UCSD-AML1 (cell line): Measurements from ENCODE around the gene IGSF22.

Experiments used
- DNase-seq: peaks from one replicate; lab custom pipeline; 2025; ENCODE audit not compliant: unreplicated experiment; lab: John Stamatoyannopoulos, UW

The IGSF22 gene

DNA sequence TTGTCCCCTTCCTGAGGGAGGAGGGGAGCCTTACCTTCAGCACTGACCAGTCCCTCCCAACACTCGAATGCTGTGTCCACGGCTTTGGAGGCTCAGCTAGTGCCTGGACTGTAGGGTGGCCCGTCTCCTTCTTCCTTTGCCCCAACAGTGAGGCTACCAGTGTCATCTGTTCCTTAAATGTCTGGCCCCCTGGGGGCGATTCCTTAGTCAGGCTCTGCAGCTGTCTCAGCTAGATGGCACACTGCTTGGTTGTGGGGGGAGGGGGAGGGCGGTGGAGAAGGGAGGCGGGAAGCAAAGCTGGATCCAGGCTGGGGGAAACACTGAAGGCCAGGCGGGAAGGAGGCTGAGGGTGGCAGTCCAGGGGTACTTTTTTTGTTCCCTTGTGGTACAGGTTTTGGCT, at the start of gene IGSF22:
IGSF22 (minus strand) TSS at position 149 of the 400 bp plus-strand sequence. CDS start 1,952 bp downstream, outside the sequence.
- no peak for DNase-seq

- no peak for DNase-seq
Observed at GRCh38 chr11:18774801-18775200, 48.8 kb upstream of the IGSF22 start.

DNA sequence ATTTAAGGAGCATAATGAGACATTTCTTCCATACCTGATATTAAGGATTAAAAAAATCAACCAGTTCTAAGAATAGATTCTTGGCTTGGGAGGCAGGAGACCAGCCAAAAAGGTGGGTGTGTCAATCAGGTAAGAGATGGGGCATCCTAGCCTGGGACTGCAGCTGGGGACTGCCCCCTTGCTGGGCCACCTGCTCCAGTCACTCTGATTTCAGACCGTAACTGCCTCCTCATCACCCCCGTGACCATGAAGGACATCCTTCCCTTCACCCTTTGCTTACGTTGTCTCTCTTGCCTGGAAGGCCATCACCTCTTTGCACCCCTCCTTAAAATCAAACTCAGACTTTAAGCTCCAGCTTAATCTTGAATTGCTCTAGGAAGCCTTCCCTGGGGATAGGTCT, 47.7 kb upstream of the IGSF22 start:
- DNase-seq, result no peak

DNA sequence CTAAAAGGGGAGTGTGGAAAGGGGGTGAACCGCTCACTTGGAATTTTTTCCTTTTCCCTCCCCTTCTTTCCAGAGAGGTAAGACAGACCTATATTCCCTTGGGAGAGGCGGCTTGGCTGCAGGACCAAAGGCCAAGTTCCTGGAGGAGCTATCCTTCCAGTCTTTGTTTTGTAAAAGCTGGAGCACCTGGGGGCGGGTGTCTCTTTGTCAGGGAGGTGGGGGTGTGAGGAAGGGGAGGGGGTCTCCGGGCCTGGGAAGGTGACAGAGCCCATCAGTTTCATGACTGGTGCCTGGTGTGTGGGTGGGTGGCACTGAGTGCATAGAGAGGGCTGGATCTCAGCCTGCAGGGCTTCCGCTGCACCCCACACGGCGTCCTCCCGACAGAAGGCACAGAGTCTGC, 47.1 kb upstream of the IGSF22 start:
- DNase-seq, result no peak

DNA sequence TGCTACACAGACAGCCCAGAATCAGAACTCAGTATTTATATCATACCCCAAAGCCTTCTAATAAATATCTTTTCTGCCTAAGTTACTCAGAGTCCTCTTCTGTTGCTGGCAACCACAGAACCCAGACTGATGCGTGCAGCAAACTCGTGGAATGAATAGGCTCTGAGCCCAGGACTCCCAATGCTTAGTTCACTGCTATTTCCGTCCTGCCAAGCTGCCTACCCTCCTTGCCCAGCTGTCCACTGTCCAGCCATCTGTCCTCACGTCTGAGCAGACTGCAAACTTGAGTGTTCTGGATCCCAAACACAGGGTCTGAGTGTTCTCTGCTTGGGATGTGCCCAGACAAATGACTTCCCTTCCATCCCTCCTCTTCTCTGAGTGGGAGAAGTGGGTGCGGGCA, 46.2 kb upstream of the IGSF22 start:
- no peak for DNase-seq

- DNase-seq, result no peak
Observed at GRCh38 chr11:18771266-18772035, 45.5 kb upstream of the IGSF22 start.

DNA sequence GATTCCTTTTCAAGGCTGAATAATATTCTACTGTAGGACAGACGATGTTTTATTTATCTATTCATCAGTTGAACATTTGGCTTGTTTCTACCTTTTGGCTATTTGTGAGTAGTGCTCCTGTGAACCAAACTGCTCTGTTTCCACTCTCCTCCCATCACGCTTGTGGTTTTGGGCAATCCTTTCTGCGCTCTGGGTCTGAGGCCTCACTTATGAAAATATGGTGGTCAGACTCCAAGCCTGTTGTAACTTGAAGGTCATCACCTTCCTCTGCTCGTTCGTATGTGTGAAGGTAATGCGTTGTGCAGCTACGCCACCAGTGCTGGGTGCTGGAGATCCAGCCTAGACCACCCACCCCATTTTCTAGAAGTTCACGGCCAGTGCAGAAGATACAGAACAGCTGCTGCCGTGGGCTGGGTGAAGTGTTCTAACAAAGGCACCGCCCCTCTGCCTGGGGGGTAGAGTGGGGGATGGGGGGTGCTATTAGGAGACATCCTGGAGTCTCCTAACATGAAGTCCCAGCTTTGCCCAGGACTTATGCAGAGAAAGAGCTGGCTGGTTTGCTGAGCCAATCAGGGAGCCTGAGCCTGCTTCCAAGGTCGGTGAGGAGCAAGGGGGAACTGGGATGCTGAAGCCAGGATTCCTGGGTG, 44.6 kb upstream of the IGSF22 start:
- no peak for DNase-seq

GRCh38 chr11:18769802-18770456, 43.9 kb upstream of the IGSF22 start:
- DNase-seq, result no peak

DNA sequence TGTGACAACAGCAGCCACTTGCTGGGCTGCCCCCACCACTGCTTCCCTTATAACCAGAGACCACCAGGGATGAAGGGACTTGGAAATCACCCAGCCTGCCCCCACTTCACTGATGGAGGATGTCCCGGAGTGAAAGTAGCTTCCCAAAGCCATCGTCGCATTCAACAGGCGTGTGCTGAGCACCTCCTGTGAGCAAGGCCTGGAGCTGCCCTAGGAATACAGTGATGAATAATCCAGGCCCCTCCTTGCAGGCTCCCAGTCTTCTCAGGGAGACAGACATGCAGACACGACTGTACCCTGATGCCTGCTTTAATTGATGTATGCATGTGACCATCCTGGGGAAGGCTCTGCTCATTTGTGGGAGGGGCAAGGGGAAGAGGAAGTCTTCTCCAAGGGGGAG, 43.0 kb upstream of the IGSF22 start:
- no peak for DNase-seq

DNA sequence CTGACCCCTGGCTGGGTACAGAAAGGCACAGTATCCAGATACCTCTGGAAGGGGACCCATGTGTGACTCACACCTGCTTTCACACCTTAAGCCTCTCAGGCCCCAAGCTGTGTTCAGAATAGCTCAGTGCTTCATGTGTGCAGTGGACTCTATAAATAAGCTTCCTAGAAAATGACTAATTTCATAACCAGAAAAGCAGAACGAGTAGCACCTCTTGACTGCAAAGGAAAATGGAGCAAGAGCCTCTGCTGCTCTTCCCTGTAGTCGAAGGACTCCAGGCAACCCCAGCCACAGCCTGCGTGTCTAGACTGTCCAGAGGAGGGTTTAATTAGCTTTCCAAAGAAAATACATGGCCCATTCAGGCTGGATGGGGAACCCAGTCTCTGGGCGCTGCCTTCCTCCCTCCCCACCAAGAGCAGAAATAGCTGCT, 42.5 kb upstream of the IGSF22 start:
- DNase-seq, result no peak

- no peak for DNase-seq
Observed at GRCh38 chr11:18766015-18766414, 40.0 kb upstream of the IGSF22 start.

DNA sequence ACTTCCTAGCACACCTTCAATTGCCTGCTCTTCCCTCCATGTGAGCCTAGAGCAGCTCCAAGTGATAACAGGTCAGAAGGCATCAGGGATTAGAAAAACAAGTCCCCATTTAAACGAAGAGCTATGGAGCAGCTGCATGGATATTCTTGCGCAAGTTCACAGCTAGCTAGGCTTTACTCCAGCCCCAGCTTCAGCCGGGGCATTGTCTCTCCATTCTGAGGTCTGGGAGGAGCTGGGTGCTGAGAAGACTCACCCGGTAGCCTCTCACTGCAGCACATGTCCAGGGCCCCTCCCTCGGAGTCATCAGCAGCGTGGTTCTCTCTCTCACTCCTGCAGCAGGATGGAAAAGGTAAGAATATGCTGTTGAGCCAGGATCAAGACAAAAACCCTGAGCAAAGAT, 39.6 kb upstream of the IGSF22 start:
- DNase-seq, result no peak

GRCh38 chr11:18761741-18762140, 35.8 kb upstream of the IGSF22 start:
- no peak for DNase-seq

GRCh38 chr11:18761144-18761543, 35.2 kb upstream of the IGSF22 start:
- DNase-seq, result no peak

DNA sequence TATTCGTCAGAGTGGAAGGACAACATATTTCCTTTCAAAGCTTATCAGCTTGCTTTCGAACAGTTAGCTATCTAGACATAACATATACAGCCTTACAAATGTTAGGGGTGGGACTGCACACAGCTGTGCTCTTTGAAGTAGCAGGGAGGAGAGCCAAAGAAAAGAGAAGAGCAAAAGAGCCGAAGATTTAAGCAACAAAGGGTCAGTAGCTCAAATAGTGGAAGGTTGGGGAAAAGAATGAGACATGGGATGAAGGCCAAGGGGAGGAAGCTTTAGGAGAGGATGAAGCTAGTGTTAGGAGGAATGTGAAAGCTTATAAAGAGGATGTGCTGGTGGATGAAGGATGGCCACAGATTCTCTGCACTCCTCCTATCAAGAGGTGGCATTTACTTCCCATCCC, 31.8 kb upstream of the IGSF22 start:
- no peak for DNase-seq

GRCh38 chr11:18756889-18757288, 30.9 kb upstream of the IGSF22 start:
- DNase-seq, result no peak

DNA sequence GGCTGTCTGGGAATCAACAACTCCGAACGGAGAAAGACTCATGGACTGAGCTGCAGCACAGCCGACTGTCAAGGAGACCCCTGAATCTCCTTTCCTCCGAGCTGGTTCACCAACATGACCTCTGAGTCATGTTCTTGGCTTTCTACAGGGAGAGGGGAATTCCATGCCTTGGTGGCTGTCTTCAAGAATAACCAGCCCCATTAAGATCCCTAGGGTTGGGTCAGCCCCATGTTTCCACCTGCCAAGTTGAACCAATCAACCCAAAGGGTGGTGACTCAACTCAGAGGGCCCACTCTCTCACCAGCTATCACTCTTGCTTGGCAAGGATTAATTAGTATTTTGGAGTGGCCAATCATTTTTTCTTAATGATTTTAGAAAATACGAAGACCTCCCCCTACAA, 28.3 kb upstream of the IGSF22 start:
- no peak for DNase-seq

DNA sequence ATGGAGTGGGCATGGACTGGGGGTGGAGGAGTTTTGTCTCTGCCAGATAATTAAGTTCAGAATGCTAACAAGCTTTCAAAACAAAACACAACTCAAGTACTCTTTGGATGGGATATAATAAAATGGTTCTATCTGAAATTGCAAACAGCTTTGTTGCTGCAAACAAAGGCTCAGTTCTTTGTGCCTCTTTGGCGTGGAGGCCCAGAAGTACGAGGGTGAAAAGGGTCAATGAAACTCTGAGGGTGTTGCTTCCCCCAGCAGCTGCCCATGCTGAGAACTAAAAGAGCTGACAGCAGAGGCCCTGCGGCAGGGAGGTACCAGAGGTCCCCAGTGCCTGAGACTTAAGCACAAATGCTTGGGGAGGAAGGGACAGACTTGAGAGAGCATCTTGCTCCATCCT, 26.5 kb upstream of the IGSF22 start:
- no peak for DNase-seq

GRCh38 chr11:18750944-18751343, 25.0 kb upstream of the IGSF22 start:
- DNase-seq, result no peak

- peak; percentile 71 for DNase-seq
Observed at GRCh38 chr11:18749681-18750319, 23.8 kb upstream of the IGSF22 start.

DNA sequence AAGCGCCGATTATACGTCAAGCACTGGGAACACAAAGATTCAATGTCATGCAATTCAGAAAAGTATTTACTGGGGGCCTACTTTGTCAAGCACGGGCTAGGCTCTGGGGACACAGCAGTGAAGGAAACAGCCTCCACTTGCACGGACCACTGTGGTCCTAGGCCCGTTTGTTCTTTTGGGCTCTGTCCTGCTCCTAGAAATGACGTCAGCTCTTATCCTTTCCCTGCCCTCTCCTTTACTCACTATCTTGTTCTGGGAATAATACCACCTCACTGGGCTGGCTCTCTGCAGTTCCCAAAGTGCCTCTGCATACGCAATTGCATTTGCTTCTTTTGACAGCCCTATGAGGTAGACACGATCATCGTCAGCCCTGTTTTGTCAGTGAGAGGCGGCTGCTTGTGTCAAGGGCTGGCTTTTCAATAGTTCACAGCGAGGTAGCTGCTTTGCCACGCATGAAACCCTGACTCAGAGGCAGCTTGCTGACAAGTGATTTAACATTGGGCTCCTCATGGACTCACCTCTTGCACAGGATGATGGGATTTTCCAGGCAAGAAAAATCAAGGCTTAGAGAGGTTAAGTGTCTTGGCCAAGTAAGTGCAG, 22.9 kb upstream of the IGSF22 start:
- DNase-seq, result no peak
